Activated CD8-positive, alpha-beta memory T cell treated with anti-CD3 and anti-CD28 coated beads, Interleukin-2, amount 50 U/mL, for 48 hours (primary cell): ENCODE measurements around the gene RAB4A.
"Not testable (repeated sequence)": the region's sequence is repeated elsewhere in the genome, so short reads cannot be mapped to it uniquely, and the experiment has no call there.

Experiments used
- DNase-seq: peaks from one replicate; pipeline ENCODE4 v3.0.0-alpha.2; 2020

RAB4A gene

DNA sequence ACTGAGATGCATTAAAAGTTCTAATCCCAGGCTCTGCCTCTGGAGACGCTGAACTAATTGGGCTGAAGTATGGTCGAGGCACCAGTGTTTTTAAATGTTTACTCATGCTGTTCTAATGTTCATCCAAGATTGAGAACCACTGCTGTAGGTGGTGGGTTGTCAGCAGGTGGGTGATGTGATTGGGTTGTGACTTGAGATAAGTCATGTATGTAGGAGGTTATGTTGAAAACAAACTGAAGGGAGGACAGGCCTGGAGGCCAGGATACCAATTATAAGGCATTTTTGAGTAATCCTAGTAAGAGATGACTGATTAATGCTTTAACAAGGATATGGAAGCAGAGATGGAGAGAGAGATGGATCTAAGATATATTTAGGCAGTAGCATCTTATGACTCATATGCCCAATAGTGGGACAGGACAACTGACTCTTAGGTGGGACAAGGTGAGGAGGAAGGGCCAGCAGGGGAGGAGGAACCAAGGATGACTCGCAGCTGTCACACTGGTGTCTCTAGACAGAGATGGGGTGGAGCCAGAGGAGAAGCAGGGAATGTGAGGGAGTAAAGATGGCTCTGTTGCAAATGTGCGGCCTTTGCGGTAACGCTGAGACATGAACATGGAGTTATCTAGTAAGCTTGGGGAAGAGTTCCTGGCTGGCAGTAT is 29.3 kb downstream of the RAB4A start:
- no peak for DNase-seq

DNA sequence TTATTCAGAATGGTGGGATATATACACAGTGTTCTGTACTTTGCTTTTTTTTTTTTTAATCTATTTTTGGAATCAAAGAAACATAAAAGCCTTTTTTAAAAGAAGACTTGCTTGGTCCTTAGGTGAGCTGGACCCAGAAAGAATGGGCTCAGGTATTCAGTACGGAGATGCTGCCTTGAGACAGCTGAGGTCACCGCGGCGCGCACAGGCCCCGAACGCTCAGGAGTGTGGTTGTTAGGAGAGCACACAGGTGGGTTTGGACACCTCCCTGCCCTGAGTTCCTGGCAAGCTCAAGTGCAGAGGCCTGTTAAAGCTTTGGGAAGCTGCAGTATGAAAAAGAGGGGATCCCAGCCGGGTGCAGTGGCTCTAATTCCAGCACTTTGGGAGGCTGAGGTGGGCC is 31.8 kb downstream of the RAB4A start:
- DNase-seq = no peak

DNA sequence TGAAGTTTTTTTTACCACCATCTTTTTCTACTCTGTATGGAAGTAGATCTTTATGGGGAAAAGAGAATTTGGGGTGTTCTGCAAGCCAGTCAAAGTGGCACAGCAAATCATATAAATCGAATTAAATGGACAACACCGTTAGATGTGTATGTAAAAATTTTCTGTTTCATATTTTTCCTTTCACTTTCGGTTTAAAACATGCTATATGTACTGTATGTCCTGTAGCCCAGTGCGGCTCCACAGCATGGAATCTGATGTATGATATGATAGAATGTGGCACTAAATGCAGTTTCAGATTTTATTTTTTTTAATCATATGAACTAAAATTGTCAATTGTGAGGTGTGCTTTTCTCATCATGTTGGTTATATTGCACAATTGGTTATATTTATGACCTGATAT is 32.9 kb downstream of the RAB4A start:
- DNase-seq = no peak

DNA sequence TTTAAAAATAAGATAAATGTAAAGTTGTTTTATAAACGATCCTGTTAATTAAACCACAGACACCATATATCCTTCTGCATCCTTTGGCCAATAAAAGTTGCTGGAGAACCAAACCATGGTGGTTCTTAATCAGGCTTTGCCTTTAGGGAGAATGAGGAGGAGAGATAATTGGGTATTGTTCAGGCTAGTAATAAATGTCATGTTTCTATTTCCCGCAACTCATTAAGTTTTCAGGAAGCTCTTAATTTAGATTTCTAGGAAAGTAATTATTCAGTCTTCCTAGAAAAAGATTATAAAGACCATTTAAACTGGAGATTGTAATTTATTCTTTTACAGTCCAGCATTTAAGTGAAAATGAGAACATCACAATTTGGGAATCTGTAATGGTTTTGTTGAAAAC is 34.5 kb downstream of the RAB4A start:
- DNase-seq = no peak

DNA sequence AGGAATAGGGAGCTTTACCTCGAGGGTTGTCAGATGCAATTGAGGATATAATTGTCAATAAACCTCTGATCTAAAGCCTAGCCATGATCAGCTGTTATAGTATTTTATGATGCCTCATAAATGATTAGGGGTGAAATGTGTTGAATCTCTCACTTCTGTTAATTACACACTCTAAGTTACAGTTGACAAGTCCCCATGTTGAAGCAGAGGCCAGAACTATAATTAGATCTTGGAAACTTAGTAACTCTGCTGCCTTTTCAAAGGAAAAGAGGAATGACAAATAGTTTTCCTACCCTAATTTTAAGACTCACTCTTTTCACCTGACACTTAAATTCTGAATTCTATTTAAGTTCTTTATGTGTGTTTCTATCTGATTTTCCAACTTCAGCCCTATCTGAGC is 38.2 kb downstream of the RAB4A start:
- DNase-seq = no peak

DNA sequence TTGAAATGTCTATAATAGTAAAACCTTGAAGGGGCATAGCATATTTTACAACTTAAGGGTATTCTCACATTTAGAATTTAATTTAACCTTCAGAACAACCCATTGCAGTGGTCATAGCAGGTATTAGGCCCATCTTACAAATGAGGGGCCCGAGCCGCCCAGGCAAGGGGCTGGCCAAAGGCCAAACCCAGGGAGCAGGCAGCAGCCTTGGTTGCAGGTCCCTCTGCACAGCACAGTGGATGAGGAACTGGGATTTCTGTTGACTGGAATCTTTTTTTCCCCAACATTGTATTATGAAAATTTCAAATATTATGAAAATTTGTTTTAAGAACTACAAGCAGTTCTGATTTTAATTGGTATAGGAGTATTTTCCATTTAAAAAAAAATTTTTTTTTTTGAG is 38.8 kb downstream of the RAB4A start:
- no peak for DNase-seq

DNA sequence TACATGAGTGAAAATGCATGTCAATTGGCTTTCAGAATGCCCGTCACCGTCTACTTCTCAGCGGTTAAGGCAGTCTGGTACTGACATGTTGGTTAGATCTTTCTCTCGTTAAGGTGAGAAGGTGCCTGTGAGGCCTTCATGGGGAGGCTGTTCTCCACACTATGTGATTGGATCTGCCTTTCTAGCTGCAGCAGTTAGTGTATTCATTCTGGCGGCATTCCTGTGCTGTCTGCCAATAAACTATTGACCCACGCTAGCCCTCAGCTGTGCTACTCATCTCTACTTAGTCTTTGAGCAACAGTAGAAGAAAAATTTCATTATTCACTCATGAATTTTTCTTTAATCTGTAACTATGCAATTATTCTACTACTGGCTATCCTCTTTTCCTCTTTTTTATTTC is 39.9 kb downstream of the RAB4A start:
- no peak for DNase-seq

DNA sequence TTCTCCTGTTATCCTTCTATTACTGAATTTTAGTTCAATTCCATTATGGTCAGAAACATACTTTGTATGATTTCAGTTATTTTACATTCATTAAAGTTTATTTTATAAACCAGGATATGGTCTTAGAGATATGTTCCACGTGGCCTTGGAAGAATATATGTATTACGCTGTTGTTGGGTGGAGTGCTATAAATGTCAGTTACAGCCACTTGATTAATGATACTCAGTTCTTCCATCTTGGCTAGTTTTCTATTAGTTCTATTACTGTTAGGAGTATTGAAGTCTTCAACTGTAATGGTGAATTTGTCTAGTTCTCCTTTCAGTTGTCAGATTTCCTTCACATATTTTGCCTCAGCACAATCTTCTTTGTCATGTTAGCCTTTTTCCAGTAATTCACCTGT is 45.3 kb downstream of the RAB4A start:
- DNase-seq = no peak

DNA sequence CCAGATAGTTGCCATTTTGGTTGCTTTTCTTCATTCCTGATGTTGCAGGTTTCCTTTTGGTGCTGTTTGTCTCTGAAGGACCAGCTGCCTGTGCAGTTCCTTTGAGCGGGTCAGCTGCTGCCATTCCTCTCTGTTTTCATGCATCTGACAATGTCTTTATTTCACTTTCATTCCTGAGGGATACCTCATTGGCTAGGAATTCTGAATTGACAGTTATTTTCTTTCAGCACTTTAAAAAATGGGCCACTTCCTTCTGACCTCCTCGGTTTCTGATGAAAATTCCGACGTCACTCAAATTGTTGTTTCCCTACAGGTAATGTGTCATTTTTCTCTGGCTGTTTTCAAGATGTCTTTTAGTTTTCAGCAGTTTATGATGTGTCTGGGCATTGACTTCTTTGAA is 47.1 kb downstream of the RAB4A start:
- no peak for DNase-seq

DNA sequence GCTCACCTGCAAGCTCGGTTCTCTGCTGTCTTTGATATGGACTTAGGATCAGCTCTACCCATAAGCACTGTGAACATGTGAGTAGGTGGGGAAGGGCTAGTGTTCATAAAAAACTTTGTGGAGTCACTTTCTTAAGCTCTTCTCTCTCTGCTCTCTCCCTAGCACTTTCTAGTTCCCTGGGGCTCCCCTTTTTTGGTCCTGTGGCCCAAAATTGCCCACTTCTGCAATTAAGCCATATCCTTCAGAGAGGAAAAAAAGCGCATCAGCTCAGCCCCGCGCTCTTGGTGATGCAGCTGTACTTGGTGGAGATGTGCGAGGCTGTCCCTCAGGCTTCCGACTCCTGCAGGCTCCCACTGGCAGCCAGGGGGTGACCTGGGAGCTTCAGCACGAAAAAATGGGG is 48.6 kb downstream of the RAB4A start:
- DNase-seq = no peak

DNA sequence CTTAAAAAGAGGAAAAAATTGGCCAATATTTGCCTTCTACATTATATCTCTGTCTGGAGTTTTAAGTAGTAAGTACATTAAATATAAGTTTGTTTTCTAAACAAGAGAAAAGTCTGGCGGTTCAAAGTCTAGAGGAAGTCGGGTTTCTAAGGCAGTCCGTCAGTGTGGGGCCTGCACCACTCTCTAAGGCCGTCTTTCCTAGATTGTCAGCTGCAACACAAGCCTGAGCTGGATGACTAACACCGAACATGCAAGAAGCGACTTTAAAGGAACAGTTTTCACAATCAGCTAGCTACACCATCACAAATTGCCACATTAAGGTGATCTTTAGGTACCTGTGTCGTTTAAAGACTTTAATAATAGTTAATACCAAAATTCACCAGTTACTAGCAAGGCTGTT is 52.3 kb downstream of the RAB4A start:
- DNase-seq = no peak

DNA sequence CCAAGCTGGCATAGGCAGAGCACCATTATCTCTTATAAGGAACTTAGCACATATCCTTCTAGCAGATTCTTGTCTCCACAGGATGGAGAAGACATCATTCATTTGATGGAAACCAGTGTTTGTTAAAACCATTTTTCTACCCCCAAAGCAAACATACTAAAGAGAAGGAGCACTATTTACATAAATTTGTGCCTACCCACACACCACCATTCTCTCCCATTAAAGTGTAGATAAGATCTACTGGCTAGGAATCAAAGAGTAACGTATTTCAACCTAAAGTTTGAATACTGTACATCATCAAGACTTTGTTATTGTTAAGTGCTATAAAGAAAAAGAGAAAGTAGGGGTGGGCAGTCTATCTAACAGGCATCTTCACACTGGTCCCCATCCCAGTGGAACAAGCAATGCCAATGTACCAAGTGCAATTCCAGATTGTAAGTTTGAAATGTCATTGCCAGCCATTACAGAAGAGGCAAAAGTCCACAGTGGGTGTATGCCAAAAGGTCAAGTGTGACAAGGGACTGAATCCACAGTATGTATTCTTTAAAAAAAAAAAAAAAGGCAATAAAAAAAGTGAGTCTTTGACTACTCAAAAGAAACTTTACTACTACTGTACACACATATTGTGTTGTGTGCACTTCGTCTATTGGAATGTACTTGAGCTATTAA is 53.1 kb downstream of the RAB4A start:
- DNase-seq = no peak

DNA sequence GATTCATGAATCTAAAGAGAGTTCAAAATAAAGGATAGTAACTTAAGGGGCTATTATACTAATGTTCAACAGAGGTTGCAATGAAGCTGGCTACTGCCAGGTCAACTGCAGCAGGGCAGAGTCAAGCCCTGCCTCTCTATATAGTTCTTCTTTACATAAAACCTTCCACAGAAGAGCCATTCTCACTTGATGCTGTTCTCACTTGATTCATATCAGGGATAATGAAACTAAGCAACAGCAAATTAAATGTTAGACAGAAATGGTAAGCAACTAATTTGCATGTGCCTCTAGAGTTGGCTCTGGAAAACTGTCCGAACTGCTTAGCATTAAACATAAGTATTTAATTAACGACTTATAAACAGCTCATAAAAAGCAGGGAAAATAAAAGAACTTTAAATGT is 54.5 kb downstream of the RAB4A start:
- no peak for DNase-seq

DNA sequence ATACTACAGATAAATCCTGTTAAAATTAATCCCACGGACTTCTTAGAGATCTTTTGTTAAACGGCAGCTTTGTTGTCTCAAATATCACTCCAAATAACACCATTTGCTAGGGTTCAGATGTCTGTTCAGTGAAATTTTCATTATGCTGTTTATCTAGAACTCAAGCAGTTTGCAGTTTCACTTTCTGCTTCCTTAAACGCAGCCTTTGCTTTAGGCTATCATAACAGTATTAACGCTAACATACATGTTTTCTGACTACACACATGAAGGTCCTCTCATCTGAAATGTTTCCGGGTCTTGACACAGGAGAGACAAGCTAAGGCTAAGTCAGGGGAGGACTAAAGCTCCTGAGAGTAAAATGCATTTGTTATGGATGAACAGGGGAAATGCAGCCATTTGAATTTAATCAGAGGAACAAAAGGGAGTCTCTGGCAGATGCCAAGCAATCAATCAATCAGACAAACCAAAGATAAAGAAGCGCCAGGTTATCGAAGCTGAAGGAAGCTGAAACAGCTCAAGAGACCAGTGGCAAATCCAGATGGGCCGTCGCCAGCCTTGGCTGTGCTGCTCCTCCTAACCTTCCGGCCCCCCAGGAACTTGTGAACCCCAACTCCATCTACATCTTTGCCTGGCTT is 55.1 kb downstream of the RAB4A start:
- no peak for DNase-seq

DNA sequence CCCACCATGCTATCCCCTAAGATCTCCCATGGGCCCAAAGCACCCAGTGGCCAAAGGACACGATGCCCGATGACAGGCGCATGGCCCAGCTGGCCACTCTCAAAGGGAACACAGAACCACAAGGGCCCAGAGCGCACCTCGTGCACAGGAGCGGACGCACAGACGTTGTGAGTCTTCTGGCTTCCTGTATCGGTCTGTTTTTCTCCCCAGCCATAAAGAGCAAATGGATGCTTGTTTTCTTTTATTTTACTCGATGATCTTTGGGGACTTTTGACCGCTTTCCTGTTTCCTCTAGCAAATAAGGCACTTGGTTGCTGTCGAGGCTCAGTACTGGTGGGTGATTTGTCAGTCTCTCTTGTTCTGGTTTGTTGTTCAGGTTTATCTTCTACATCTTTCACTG is 55.7 kb downstream of the RAB4A start:
- DNase-seq = no peak

DNA sequence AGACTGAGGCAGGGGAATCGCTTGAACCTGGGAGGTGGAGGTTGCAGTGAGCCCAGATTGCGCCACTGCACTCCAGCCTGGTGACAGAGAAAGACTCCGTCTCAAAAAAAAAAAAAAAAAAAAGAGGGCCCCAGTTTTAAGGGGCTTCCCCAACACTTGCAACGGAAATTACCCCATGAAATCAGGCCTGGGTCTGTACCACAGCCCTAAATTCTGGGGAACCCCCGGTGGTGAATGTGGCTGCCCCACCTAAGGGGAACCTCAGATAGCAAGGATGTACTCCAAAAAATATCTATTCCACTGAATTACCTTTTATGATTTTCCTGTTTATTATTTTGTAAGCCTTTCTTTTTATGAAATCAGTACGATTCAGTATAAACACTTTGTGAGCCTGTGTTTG is 56.9 kb downstream of the RAB4A start:
- DNase-seq = not testable (repeated sequence)

DNA sequence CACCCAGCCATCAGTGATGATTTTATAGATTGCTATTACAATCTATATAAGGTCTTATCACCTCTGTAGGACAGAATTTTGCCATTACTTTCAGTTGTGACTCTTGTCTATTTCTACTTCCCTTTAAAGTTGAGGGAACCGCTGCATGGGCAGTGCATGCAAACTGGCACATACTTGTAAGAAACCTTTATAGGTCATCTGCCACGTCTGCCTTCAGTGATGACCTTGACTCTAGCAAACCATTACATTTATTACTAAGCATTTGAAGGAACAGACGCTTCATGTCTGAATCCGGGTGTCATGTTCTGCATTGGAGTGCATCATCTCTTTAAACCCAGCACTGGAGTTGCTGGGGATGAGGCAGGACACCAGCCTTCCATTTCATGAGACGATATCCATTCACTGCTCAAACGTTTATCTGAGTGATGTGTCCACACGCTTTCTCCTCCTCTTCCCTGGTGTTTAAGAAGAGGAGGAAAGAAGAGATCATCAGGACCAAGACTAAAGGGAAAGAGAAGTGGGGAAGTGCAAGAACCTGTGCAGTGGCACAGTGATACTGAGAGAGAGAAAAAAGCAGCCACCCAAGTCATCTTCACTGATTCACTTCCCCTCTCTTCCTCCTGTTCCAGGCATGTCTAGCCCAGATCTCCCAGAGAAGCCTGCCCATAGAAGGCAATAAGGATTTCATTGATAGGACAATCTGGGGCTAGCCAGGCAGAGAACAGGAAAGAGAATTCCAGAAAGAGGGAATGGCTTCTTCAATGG is 57.9 kb downstream of the RAB4A start:
- DNase-seq = no peak

DNA sequence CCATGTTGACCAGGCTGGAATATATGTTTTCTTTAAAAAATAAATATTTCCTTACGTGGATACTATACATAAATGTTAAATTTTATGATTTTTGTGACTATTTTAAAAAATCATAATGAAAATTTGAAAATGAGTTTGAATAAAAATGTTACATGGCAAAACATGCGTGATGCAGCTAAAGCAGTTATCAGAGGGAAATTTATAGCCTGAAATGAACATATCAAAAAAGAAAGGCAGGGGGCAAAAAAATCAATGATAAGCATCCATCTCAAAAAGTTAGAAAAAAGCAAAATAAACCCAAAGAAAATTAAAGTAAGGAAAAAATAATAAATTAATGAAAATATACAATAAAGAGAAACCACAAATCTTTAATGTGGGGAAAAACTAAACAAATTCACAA is 63.4 kb downstream of the RAB4A start:
- no peak for DNase-seq

DNA sequence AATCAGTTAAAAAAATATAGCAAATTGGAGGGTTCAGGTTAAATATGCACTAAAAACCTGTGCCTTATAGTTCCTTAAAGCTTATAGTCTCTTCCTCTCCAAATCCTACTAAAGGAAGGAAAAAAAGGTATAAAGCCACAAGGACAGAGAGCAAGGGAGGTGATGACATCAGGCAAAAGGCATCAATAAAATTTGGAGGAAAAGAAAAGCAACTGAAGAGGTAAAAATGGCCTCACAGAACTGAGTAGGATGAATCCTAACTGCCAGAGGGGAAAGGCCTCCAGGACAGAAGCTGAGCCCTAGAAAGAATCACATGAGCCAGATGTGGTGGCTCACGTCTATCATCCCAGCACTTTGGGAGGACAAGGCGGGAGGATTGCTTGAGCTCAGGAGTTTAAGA is 63.8 kb downstream of the RAB4A start:
- DNase-seq = no peak

DNA sequence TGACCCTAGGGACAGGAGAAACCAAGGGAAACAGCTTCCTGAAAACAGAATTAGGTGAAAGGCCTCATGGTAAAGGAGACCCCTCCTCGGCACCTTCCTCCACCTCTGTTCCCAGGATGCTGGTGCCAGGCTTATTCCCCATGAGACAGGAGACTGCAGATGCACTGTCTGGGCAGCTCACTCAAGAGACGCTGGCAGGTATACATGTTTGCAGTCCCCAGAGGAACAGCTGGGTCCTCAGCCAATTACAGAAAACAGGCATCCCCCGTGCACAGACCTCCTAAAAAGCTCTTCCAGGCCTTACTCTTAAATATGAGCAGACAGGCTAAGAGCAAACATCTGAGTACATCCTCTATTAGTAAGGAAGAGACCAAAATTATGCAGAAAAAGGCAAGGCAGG is 65.4 kb downstream of the RAB4A start:
- no peak for DNase-seq

DNA sequence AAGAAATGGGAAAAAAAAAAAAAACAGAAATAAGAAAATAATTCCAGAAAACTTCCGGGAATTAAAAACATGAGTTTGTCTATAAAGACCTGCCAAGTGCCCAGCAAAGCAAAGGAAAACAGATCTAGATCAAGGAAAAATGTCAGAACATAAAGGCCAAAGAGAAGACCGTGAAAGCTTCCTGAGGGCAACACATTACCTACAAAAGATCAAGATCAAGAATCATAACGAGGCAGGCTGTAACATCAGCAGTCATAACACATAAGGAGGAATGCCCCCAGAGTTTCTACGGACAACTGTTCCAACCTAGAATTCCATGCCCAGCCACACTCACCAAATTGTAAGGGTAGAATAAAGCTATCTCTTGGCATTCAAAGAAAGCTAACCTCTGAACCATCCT is 68.2 kb downstream of the RAB4A start:
- no peak for DNase-seq

DNA sequence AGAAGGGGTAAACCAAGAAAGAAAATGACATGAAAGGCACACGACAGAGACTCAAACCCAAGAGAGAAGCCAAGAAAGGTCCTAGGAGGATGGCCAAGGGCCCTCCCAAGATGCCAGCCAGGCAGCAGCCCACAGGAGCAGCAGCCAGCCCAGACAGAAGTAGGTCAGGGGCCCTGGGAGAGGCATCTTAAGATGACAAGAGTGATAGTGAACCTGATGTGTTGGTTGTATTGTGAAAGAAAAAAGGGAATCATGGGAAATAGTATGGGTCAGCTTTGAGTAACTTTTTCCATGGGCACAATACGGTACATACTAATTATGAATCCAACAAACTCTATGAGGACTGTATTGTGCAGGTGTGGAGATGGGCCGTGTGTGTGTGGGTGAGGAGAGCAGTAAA is 68.6 kb downstream of the RAB4A start:
- DNase-seq = no peak

DNA sequence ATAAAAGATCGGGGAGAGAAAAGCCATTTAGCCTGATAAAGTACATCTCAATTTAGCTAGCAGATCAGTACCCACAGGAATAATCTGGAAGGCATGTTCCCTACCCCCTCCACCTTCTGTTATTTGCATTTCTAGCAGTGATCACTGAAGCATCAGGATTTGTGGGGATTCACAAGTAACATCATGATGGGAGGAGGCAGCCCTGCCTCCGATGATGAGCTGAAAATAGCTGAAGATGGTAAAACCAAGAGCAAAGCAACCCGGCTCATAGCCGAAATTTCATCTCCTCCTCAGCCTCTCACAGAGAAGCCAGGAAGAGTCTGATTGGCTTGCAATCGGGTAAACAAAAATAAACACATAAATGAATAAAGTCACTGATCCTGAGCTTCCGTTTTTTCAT is 69.6 kb downstream of the RAB4A start:
- no peak for DNase-seq
